HG03025 (cell line): ENCODE results near the gene SYCE3.
"Not testable (repeated sequence)": the region's sequence is repeated elsewhere in the genome, so short reads cannot be mapped to it uniquely, and the experiment has no call there.

Experiments used
- ATAC-seq: cut with Tn5 transposase; IDR thresholded peaks from one replicate; pipeline ENCODE4 v1.9.1; 2021; ENCODE audit warnings: mild to moderate bottlenecking, moderate library complexity; ENCODE audit not compliant: unreplicated experiment, low FRiP score

The SYCE3 gene

DNA sequence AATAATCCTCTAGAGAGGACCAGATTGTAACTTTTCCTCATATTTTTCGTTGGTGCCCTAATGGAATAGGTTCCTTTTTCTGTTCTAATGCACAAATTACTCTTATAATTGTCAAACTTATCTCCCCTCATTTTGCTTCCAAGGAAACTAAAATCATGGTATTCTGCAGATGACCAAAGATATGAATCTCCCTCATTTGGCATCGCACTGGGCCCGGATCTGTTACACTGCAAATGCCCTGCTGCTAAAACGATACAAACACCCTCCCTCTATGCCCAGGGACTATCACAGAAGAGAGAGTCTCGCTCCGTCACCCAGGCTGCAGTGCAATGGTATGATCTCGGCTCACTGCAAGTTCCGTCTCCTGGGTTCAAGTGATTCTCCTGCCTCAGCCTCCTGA lies 9.4 kb downstream of the SYCE3 start:
- no peak for ATAC-seq

DNA sequence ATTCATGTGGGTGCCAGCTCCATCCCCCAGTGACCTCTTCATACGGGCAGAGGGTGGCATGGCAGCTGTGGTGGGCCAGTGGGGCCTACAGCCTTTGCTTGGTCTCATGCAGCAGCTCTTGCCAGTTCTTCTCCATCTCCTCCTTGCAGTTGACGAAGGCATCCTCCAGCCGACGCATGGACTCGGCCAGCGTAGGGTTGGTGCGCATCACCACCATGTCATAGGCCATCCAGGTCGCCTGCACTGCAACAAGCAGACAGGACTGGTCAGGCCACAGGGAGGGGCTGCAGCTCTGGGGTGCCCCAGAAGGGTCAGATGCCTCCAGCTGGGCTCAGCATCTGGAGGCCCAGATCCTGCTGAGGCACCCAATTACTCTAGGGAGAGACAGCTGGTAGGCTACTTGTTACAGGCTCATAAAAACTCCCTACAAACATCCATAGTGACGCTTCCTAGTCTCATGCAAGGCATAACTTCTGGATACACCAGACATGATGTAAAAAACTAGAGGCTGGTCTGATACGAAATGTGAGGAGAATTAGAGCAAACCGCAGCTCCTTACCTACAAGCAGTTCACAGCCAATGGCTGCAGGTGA lies 11.5 kb downstream of the SYCE3 start:
- no peak for ATAC-seq

GRCh38 chr22:50550395-50550794 lies 12.3 kb downstream of the SYCE3 start:
- no peak for ATAC-seq

DNA sequence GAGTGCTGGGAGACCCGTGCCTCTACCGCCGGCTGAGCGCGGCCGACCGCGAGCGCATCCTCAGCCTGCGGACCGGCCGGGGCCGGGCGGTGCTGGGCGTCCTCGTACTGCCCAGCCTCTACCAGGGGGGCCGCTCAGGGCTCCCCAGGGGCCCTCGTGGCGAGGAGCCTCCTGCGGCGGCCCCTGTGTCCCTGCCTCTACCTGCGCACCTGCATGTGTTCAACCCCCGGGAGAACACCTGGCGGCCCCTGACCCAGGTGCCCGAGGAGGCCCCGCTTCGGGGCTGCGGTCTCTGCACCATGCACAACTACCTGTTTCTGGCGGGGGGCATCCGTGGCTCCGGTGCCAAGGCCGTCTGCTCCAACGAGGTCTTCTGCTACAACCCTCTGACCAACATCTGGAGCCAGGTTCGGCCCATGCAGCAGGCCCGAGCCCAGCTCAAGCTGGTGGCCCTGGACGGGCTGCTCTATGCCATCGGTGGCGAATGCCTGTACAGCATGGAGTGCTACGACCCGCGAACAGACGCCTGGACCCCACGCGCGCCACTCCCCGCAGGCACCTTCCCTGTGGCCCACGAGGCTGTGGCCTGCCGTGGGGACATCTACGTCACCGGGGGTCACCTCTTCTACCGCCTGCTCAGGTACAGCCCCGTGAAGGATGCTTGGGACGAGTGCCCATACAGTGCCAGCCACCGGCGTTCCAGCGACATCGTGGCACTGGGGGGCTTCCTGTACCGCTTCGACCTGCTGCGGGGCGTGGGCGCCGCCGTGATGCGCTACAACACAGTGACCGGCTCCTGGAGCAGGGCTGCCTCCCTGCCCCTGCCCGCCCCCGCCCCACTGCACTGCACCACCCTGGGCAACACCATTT lies 13.6 kb downstream of the SYCE3 start:
- no peak for ATAC-seq

DNA sequence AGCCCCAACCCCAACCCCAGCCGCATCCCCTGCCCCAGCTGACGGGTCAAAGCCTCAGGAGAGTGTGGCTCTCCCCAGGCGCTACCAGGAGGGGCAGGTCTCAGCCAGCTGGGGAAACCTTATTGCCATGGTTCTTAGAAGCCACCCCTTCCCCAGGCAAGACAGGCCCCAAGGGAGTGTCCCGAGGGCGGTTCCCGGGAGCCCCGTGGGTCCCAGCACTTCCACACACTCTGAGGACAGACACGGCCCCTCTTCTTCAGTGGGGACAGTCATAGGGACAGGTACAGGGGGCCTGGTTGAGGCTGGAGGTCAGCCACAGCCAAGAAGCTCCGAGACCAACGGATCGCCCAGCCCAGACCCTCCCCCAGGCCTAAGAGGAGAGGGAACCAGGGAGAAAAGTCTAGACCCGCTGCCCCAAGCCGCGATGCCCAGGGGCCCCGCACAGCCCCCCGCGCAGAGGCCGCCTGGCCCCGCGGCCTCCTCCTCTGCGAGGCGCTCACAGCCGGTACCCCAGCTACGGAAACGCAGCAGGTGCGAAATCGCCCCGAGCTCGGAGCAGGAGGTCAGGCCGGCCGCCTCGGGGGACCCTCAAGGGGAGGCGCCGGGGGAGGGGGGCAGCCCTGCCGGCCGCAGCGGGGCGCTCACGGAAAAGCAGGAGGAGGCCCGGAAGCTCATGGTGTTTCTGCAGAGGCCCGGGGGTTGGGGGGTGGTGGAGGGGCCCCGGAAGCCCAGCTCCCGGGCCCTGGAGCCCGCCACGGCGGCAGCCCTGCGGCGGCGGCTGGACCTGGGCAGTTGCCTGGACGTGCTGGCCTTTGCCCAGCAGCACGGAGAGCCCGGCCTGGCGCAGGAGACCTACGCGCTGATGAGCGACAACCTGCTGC lies 14.4 kb downstream of the SYCE3 start:
- no peak for ATAC-seq

DNA sequence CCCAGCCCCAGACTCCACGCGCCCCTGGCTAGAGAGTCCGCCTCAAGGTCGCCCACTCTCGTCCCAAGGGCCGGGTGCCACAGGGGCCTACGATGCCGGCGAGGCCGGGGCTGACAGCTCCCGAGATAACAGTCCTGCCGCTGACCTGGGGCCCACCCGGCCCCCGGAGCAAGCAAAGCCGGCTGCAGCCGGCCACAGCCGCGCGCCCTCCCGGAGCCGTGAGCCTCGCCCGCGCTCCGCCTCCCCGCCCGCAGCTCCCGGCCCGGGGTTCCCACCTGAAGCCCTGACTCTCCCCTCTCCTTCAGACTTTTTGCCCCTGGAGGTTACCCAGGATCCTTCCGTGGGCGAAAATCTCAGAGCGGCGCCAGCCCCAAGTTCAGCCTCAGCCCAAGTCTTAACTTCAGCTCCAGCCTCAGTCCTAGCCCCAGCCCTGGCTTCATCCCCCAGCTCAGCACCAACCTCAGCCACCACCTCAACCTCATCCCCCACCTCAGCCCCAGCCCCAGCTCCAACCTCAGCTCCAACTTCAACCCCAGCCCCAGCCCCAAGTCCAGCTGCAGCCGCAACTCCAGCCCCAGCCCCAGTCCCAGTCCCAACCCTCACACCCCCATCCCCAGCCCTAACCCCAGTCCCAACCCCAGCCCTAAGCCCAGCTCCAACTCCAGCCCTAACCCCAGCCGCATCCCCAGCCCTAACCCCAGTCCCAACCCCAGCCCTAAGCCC lies 15.3 kb downstream of the SYCE3 start:
- no peak for ATAC-seq

GRCh38 chr22:50546326-50547262 lies 16.1 kb downstream of the SYCE3 start:
- ATAC-seq = no peak

DNA sequence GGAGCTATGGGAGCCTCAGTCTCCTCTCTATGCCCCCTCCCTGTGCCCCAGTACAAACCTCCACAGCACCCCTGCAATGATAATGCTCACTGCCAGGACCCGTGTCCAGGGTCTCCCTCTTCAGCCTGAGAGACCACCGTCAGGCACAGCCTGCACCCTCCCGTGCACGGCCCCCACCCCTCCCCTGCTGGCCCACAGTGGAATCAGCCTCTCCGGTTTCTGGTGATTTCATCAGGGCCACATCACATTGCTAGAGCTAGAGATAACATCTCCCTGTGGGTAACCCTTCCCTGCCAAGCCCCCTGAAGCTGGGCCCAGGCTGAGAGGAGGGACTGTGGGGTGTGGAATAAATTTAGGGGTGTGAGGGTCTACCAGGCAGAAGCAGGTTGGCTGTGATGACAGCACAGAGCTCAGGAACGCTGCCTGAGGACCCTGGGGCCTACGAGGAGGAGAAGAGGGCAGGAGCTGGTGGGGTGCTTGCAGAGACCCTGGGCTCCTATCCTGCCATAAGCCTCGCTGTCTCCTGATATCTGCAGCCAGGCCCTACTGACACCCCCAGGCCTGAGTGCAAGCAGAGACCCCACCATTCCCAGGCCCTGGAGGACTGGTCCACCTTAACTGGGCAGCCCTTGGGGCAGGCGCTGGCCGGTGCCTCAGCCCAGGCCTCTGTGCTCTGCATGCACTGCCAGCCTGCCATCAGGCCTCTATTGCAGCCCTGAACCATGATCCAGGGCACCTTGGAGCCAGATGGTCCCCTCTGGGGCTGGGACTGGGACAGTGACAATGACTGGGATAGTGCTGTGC lies 17.0 kb downstream of the SYCE3 start, which contains the start of gene KLHDC7B:
KLHDC7B (plus strand) TSS at position 378 of the 804 bp plus-strand sequence; CDS start at position 723, 345 bp downstream.
- ATAC-seq = no peak

DNA sequence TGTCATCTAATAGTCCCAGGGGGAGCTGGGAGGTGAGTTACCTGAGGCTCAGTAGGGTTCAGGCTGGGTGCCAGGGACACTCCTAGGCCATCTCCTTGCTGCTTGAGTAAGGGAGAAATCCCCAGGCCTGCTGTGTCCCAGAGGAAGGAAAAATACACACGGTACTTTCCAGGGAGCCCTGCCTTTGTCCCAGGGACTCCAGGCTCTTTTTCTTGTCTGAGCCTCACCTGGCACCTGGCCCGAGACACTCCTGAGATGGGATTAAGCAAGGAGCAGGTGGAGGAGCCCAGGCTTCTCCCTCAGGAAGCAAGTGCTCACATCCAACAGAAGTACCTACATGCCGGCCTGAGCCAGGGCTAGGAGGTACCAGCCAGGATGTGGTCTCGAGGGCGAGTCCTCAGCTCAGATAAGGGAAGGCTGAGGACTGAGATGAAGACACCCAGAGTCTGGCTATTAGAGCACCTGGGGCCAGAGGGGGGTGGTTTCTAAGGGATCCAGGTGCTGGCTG lies 17.9 kb downstream of the SYCE3 start:
- no peak for ATAC-seq

- ATAC-seq = no peak
Measured at GRCh38 chr22:50544078-50544745, 18.5 kb downstream of the SYCE3 start.

GRCh38 chr22:50542416-50542927 lies 20.2 kb downstream of the SYCE3 start:
- no peak for ATAC-seq

DNA sequence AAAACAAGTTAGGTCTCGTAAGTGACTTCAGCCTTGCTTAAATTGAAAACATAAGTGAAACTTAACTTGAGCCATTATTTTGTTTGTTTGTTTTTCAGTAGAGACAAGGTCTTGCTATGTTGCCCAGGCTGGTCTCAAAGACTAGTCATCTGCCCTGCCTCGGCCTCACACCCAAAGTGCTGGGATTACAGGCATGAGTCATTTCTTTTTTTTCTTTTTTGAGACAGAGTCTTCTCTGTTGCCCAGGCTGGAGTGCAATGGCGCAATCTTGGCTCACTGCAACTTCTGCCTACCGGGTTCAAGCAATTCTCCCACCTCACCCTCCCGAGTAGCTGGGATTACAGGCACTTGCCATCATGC lies 21.1 kb downstream of the SYCE3 start:
- not testable (repeated sequence) for ATAC-seq

- ATAC-seq = no peak
Measured at GRCh38 chr22:50540381-50540780, 22.3 kb downstream of the SYCE3 start.

GRCh38 chr22:50537765-50538164 lies 25.0 kb downstream of the SYCE3 start:
- no peak for ATAC-seq

DNA sequence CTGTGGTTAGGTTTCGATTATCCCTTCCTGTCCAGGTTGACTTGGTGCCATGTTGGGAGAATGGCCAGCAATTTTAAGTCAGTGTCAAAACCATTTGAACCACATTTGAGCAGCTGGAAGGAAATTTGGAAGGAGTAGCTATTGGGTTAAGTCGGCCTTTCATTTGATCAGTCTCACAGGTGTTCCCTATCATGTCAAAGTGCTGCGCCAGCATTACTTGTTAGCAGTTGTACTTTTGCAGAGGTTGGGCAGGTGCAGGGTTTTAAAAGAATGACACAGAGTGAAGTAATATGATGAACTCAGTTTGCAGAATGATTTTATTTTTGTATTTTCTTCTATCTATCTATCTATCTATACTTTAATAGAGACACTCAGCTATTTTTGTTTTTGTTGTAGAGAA lies 26.5 kb downstream of the SYCE3 start:
- ATAC-seq = no peak

GRCh38 chr22:50535113-50535512 lies 27.6 kb downstream of the SYCE3 start:
- ATAC-seq = no peak

- not testable (repeated sequence) for ATAC-seq
Measured at GRCh38 chr22:50533856-50534711, 28.6 kb downstream of the SYCE3 start.
